ENCODE measurements around the gene UFM1. TPM values are rescaled to one million over a fixed set of nuclear protein-coding genes. Genes with fewer than 3 reads are reported as not detected.

The UFM1 gene
- total and polyA plus RNA-seq, 2 donors (not counting 3 experiments of a cell fraction or from before 2014, with no cell fraction given), result 16.8 to 51.5 TPM

DNA sequence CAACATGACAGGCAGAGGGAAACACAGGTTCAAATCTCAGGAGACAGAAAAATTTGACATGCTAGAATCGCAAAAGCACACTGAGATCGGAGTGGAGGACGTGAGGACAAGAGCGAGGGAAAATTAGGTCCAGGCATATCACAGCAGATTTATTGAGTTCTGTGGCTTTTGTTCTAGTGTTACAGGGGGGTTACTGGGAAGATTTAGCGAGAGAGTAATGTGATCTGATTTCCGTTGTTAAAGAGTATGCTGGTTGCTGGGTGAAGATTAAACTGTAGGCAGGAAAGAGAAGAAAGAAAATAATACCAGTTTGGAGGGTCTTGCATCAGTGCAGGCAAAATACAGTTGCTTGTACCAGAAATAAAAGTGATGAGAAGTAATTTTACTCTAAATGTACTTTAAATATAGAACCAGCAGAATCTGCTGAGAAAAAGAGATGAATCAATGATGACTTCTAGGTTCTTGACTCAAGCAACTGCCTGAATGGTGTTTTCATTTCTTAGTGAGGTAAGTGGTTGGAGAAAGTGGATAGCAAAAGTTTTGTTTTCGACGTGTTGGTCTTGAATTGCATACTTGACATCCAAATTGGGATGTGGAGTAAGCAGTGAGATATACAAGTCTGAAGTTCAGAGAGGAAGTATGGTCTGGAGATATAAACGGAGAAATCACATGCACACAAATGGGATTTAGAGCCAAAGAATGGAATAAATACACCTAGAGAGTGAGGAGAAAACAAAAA is 35.7 kb downstream of the UFM1 start:
- BruUV-seq (replicated peaks), result no TSS peak
- no peaks in the 10 kb centered on the region for H3K4me1 ChIP-seq (ENCODE audit: control insufficient read depth, extremely low read depth, insufficient read depth, low read length)
- CTCF ChIA-PET, result no interaction called here
- DNase-seq (ENCODE audit: low read depth, low spot score) (no peak), FAIRE-seq (no peak)
- no peaks in the 10 kb centered on the region for H3K36me3 ChIP-seq (ENCODE audit: control insufficient read depth in 2 of 2, extremely low read depth in 1 of 2, insufficient read depth in 2 of 2, low read length in 2 of 2)
- H3K9ac ChIP-seq (replicated peaks; ENCODE audit: extremely low read depth, insufficient read depth, low read length), result no peak overlapping the region
- H3K27ac ChIP-seq (ENCODE audit: insufficient read depth, low read depth, low read length), result no peak overlapping the region
- H3K9me3 ChIP-seq (replicated peaks; ENCODE audit: control insufficient read depth, insufficient read depth, low read length), result no peaks in the 10 kb centered on the region
- H3K27me3 ChIP-seq (ENCODE audit: control insufficient read depth in 2 of 2, insufficient read depth in 2 of 2, low read length in 2 of 2), result peaks cover 0 to 2% of the 10 kb centered on the region in 2 experiments
- TF ChIP-seq POLR2AphosphoS5 (IDR thresholded peaks at IDR 0.05; ENCODE audit: insufficient read depth, low read depth, low read length) (no peak), EZH2 (IDR thresholded peaks at IDR 0.05; ENCODE audit: borderline replicate concordance, low read depth, low read length, severe bottlenecking) (no peak), MYC (IDR thresholded peaks at IDR 0.05; ENCODE audit: low read depth, low read length) (no peak), FOS (IDR thresholded peaks at IDR 0.05; ENCODE audit: borderline replicate concordance, insufficient read depth, low read length) (no peak), JUN (IDR thresholded peaks at IDR 0.05; ENCODE audit: borderline replicate concordance, insufficient read depth, insufficient read length, low read depth) (no peak), CTCF (IDR thresholded peaks at IDR 0.05; ENCODE audit: extremely low read depth in 1 of 2, insufficient read depth in 1 of 2, low read depth in 1 of 2, low read length in 2 of 2) (no peak), POLR2A (IDR thresholded peaks at IDR 0.05; ENCODE audit: low read depth, low read length) (no peak), GATA2 (IDR thresholded peaks at IDR 0.05; ENCODE audit: insufficient read depth, insufficient read length, low read depth, low read length) (no peak)
- TF ChIP-seq, protein P1, sequence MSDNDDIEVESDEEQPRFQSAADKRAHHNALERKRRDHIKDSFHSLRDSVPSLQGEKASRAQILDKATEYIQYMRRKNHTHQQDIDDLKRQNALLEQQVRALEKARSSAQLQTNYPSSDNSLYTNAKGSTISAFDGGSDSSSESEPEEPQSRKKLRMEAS (IDR thresholded peaks at IDR 0.05; ENCODE audit: insufficient read depth, insufficient read length), result no peak
- POLR2A ChIA-PET, result no interaction called here
- dilution Hi-C loops (cut with MboI; ENCODE audit: extremely low pct_ligation_motif_present, low sequenced_read_pairs), result no loop called here
- no peaks in the 10 kb centered on the region for H4K20me1 ChIP-seq (replicated peaks; ENCODE audit: control insufficient read depth, extremely low read depth, insufficient read depth, low read length)
- intact Hi-C loops (cut with micrococcal nuclease), result no loop called here
- no peak overlapping the region for H3K4me2 ChIP-seq (ENCODE audit: insufficient read depth, low read length)
- H3K79me2 ChIP-seq (ENCODE audit: control insufficient read depth, insufficient read depth, low read length), result no peaks in the 10 kb centered on the region
- no peaks in the 10 kb centered on the region for H3K9me1 ChIP-seq (replicated peaks; ENCODE audit: control insufficient read depth, extremely low read depth, insufficient read depth, low read length)
- H2AFZ ChIP-seq (ENCODE audit: low read depth, low read length), result no peak overlapping the region
- H3K4me3 ChIP-seq (replicated peaks in 1 of 3; ENCODE audit: insufficient read depth in 1 of 3, low read depth in 1 of 3, low read length in 3 of 3), result no peak overlapping the region

All from endothelial cell of umbilical vein (primary cell).